MM.1S (cell line): ENCODE results near the gene FREM1.

Experiments
- DNase-seq: peaks from one replicate; pipeline ENCODE4 v3.0.0-alpha.2; 2015
- H2AFZ ChIP-seq: fragments of 300-600 bp; sonication (generic); 2 replicates; pipeline ENCODE4 v1.6.0; 2016; ENCODE audit warnings: antibody characterized with exemption, low read length
- H3F3A ChIP-seq: fragments of 300-600 bp; sonication (generic); 2 replicates; pipeline ENCODE4 v1.6.1; 2016; ENCODE audit warnings: mild to moderate bottlenecking, antibody characterized with exemption, low read length, moderate library complexity, mixed read lengths; ENCODE audit not compliant: insufficient read depth
- H3K27ac ChIP-seq: fragments of 300-600 bp; sonication (generic); 2 replicates; pipeline ENCODE4 v1.5.1; 2016; ENCODE audit warnings: mild to moderate bottlenecking, low read length
- H3K27me3 ChIP-seq: fragments of 300-600 bp; sonication (generic); replicated peaks from 2 replicates; pipeline ENCODE4 v1.6.0; 2016; ENCODE audit warnings: low read length; ENCODE audit not compliant: insufficient read depth
- H3K36me3 ChIP-seq: fragments of 300-600 bp; sonication (generic); replicated peaks from 2 replicates; pipeline ENCODE4 v1.6.1; 2016; ENCODE audit warnings: mild to moderate bottlenecking, low read length, mixed read lengths; ENCODE audit not compliant: insufficient read depth
- H3K4me1 ChIP-seq: fragments of 300-600 bp; sonication (generic); 2 replicates; pipeline ENCODE4 v1.6.1; 2016; ENCODE audit warnings: low read length, mixed read lengths
- H3K4me2 ChIP-seq: fragments of 300-600 bp; sonication (generic); 2 replicates; pipeline ENCODE4 v1.6.0; 2016; ENCODE audit warnings: low read depth, low read length
- H3K4me3 ChIP-seq: fragments of 300-600 bp; sonication (generic); 2 replicates; pipeline ENCODE4 v1.5.1; 2016; ENCODE audit warnings: low read length, mixed read lengths
- H3K79me2 ChIP-seq: fragments of 300-600 bp; sonication (generic); 2 replicates; pipeline ENCODE4 v1.6.1; 2016; ENCODE audit warnings: mixed run types, low read length, mixed read lengths
- H3K9ac ChIP-seq: fragments of 300-600 bp; sonication (generic); 2 replicates; pipeline ENCODE4 v1.6.1; 2016; ENCODE audit warnings: low read length, mixed read lengths
- H3K9me2 ChIP-seq: fragments of 300-600 bp; sonication (generic); replicated peaks from 2 replicates; pipeline ENCODE4 v1.6.1; 2016; ENCODE audit warnings: mild to moderate bottlenecking, low read length, mixed read lengths; ENCODE audit not compliant: insufficient read depth
- H3K9me3 ChIP-seq: fragments of 300-600 bp; sonication (generic); replicated peaks from 2 replicates; pipeline ENCODE4 v1.6.1; 2016; ENCODE audit warnings: mild to moderate bottlenecking, low read length, mixed read lengths; ENCODE audit not compliant: insufficient read depth
- H4K20me1 ChIP-seq: fragments of 300-600 bp; sonication (generic); 2 replicates; pipeline ENCODE4 v1.6.1; 2016; ENCODE audit warnings: mild to moderate bottlenecking, low read length, moderate library complexity, mixed read lengths; ENCODE audit not compliant: insufficient read depth
- EZH2 ChIP-seq: fragments of 300-600 bp; sonication (generic); optimal IDR thresholded peaks from 2 replicates; pipeline ENCODE3; 2017; ENCODE audit warnings: low read depth, mild to moderate bottlenecking, antibody characterized with exemption, low read length, mixed read lengths
- EZH2phosphoT487 ChIP-seq: fragments of 300-600 bp; sonication (generic); IDR thresholded peaks from 2 replicates; pipeline ENCODE4 v1.6.1; 2018; ENCODE audit warnings: antibody characterized with exemption, low read length
- TF ChIP-seq, protein P1 (sequence below): fragments of 300-600 bp; sonication (generic); IDR thresholded peaks from 2 replicates; pipeline ENCODE4 v1.5.1; 2016; ENCODE audit warnings: antibody characterized with exemption, low read length, mixed read lengths

FREM1 gene

DNA sequence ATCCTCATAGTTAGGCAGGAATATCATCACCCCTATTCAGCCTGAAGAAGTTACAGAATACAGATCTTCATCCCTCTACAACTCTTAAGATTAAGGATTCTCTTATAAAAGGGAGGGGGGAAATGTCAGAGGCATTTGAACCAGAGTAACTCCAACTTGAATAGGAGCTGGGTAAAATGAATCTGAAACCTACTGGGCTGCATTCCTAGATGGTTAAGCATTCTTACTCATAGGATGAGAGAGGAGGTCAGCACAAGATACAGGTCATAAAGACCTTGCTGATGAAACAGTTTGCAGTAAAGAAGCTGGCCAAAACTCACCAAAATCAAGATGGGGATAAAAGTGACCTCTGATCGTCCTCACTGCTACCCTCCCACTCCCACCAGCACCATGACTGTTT lies 14.4 kb downstream of the FREM1 start:
- H2AFZ ChIP-seq: no peak overlapping the region

GRCh38 chr9:14893280-14893679 lies 16.9 kb downstream of the FREM1 start:
- Histone ChIP-seq H3K9me3 (no peaks in the 10 kb centered on the region), H3K79me2 (no peaks in the 10 kb centered on the region), H3F3A (no peaks in the 10 kb centered on the region), H3K4me3 (no peak overlapping the region), H3K4me2 (no peak overlapping the region), H2AFZ (no peak overlapping the region), H3K36me3 (no peaks in the 10 kb centered on the region), H4K20me1 (no peaks in the 10 kb centered on the region), H3K9ac (no peak overlapping the region), H3K27me3 (no peaks in the 10 kb centered on the region), H3K4me1 (no peaks in the 10 kb centered on the region), H3K27ac (no peak overlapping the region), H3K9me2 (no peaks in the 10 kb centered on the region)
- TF ChIP-seq, protein P1, sequence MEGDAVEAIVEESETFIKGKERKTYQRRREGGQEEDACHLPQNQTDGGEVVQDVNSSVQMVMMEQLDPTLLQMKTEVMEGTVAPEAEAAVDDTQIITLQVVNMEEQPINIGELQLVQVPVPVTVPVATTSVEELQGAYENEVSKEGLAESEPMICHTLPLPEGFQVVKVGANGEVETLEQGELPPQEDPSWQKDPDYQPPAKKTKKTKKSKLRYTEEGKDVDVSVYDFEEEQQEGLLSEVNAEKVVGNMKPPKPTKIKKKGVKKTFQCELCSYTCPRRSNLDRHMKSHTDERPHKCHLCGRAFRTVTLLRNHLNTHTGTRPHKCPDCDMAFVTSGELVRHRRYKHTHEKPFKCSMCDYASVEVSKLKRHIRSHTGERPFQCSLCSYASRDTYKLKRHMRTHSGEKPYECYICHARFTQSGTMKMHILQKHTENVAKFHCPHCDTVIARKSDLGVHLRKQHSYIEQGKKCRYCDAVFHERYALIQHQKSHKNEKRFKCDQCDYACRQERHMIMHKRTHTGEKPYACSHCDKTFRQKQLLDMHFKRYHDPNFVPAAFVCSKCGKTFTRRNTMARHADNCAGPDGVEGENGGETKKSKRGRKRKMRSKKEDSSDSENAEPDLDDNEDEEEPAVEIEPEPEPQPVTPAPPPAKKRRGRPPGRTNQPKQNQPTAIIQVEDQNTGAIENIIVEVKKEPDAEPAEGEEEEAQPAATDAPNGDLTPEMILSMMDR: no peak
- no peak for TF ChIP-seq EZH2
- no peak for TF ChIP-seq EZH2phosphoT487
- no peak for DNase-seq

More for the DNA sequence above, 14.4 kb downstream of the FREM1 start:
- Histone ChIP-seq H3K36me3 (no peaks in the 10 kb centered on the region), H3K27ac (no peak overlapping the region), H3F3A (no peaks in the 10 kb centered on the region), H3K79me2 (no peaks in the 10 kb centered on the region), H3K4me3 (no peak overlapping the region), H3K4me1 (no peaks in the 10 kb centered on the region), H3K9me3 (no peaks in the 10 kb centered on the region), H3K9me2 (no peaks in the 10 kb centered on the region), H3K27me3 (no peaks in the 10 kb centered on the region), H3K4me2 (no peak overlapping the region), H3K9ac (no peak overlapping the region), H4K20me1 (no peaks in the 10 kb centered on the region)
- DNase-seq: no peak
- TF ChIP-seq EZH2: no peak
- TF ChIP-seq, protein P1: no peak
- TF ChIP-seq EZH2phosphoT487: no peak

- no peak overlapping the region for H3K9ac ChIP-seq
- H3K4me3 ChIP-seq: no peak overlapping the region
- H3K79me2 ChIP-seq: no peaks in the 10 kb centered on the region
- no peak overlapping the region for H2AFZ ChIP-seq
- H3K9me2 ChIP-seq: no peaks in the 10 kb centered on the region
- no peak for DNase-seq
- no peak overlapping the region for H3K27ac ChIP-seq
- H3K9me3 ChIP-seq: no peaks in the 10 kb centered on the region
- no peaks in the 10 kb centered on the region for H3K4me1 ChIP-seq
- no peak for TF ChIP-seq EZH2
- H3K27me3 ChIP-seq: no peaks in the 10 kb centered on the region
- no peak overlapping the region for H3K4me2 ChIP-seq
- H3F3A ChIP-seq: no peaks in the 10 kb centered on the region
- H3K36me3 ChIP-seq: no peaks in the 10 kb centered on the region
- H4K20me1 ChIP-seq: no peaks in the 10 kb centered on the region
Measured at GRCh38 chr9:14891332-14891731, 18.9 kb downstream of the FREM1 start.

DNA sequence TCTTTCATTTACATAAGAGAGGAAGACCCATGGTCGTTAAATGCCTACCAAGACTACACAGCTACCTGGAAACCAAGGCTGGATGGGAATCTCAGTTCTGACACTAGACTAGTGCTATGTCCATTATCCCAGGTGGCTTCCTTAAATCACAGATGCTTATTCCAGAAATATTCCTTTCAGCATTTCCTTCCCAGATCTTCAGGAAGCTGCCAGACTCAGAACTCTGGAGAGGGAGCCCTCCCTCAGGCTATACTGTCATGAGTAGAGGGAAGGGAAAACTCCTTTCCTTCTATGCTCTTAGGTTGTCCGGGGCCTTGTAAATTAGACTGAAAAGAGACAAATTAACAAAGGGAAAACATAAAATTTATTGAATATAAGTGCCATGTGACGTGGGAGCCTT lies 20.8 kb downstream of the FREM1 start:
- no peaks in the 10 kb centered on the region for H3K79me2 ChIP-seq
- no peak overlapping the region for H3K9ac ChIP-seq
- no peaks in the 10 kb centered on the region for H3K4me1 ChIP-seq
- no peaks in the 10 kb centered on the region for H3K9me2 ChIP-seq
- no peaks in the 10 kb centered on the region for H3K9me3 ChIP-seq
- no peaks in the 10 kb centered on the region for H3F3A ChIP-seq
- H3K27me3 ChIP-seq: no peaks in the 10 kb centered on the region
- TF ChIP-seq EZH2phosphoT487 (no peak), EZH2 (no peak)
- TF ChIP-seq, protein P1: no peak
- no peak overlapping the region for H2AFZ ChIP-seq
- H3K4me2 ChIP-seq: no peak overlapping the region
- no peaks in the 10 kb centered on the region for H4K20me1 ChIP-seq
- H3K36me3 ChIP-seq: no peaks in the 10 kb centered on the region
- no peak overlapping the region for H3K4me3 ChIP-seq
- no peak overlapping the region for H3K27ac ChIP-seq
- DNase-seq: no peak
